ENCODE results near the gene PAX2. TPM values are rescaled to one million over a fixed set of nuclear protein-coding genes. Genes with fewer than 3 reads are reported as not detected.
A peak's percentile ranks its signal among the peaks of the same experiment; 100 is the strongest.

The PAX2 gene
- total and polyA plus RNA-seq, 2 of the 8 experiments (the other 6 are each of a cell fraction or from before 2014, with no cell fraction given): 0.02 TPM; not detected in 1

DNA sequence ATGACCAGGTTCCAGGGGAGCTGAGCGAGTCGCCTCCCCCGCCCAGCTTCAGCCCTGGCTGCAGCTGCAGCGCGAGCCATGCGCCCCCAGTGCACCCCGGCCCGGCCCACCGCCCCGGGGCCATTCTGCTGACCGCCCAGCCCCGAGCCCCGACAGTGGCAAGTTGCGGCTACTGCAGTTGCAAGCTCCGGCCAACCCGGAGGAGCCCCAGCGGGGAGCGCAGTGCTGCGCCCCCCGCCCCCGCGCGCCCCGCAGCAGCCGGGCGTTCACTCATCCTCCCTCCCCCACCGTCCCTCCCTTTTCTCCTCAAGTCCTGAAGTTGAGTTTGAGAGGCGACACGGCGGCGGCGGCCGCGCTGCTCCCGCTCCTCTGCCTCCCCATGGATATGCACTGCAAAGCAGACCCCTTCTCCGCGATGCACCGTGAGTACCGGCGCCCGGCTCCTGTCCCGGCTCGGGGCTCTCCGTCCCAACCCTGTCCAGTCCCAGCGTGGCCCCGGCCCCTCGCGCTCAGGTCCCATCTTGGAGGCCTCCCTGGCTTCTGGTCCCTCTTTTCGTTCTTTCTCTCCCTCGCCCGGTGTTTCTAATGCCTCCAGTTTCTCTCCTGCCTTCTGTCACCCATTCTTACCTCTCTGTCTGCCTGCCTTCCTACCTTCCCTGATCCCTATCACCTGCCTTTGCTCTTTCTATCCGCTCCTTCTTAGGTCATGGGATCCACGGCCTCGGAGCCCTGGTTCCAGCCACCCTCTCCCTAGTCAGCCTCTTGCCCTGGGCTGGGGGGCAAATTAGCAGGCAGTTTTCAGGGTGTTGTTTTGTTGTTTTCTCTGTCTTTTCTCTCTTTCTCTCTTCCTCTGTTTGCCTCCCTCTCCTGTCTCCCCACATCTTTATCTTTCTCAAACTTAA, 751 bp downstream of the PAX2 start:
- POLR2A ChIA-PET (ENCODE audit: partially characterized antibody): interaction anchor here (0.9 to 3.6 kb wide), 3 partner anchors 9 to 183 kb away, joined by 3 to 23 read pairs (median 7); no protein-coding TSS in a partner anchor
- TF ChIP-seq SP4 (IDR thresholded peaks at IDR 0.05; ENCODE audit: low read length): no peak
- TF ChIP-seq ATF2 (IDR thresholded peaks at IDR 0.05; ENCODE audit: low read length): no peak
- no peak for TF ChIP-seq YY1 (IDR thresholded peaks at IDR 0.05; ENCODE audit: low read depth, low read length)
- no peak for TF ChIP-seq CTBP2 (IDR thresholded peaks at IDR 0.05; ENCODE audit: borderline replicate concordance, insufficient read depth, insufficient read length, low read length)
- TF ChIP-seq, protein P1, sequence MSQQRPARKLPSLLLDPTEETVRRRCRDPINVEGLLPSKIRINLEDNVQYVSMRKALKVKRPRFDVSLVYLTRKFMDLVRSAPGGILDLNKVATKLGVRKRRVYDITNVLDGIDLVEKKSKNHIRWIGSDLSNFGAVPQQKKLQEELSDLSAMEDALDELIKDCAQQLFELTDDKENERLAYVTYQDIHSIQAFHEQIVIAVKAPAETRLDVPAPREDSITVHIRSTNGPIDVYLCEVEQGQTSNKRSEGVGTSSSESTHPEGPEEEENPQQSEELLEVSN (IDR thresholded peaks at IDR 0.05): no peak
- TF ChIP-seq CREB1 (IDR thresholded peaks at IDR 0.05): no peak
- TF ChIP-seq ZNF274 (IDR thresholded peaks at IDR 0.05; ENCODE audit: borderline replicate concordance, extremely low read depth, low read length): no peak
- no peak for TF ChIP-seq HDAC6 (IDR thresholded peaks at IDR 0.05; ENCODE audit: low read depth, low read length)

More for the DNA sequence above, 751 bp downstream of the PAX2 start:
- Histone ChIP-seq H3K9ac (replicated peaks in 1 of 4; ENCODE audit: extremely low read depth in 1 of 4, low read depth in 3 of 4, low read length in 3 of 4) (no peak overlapping the region), H3K4ac (replicated peaks; ENCODE audit: insufficient read length, low read depth, low read length) (no peak overlapping the region), H4K91ac (replicated peaks; ENCODE audit: insufficient read length, low read length) (no peak overlapping the region), H3K18ac (ENCODE audit: extremely low read depth, low read length) (peak overlapping the region; percentile 78; the same call in 1 of the 2 replicates), H3K4me1 (replicated peaks in 1 of 4; ENCODE audit: control insufficient read depth in 3 of 4, insufficient read depth in 4 of 4, low read length in 3 of 4) (peaks cover 0 to 27% (median 17%) of the 10 kb centered on the region in 4 experiments; a peak in 6 of 7 replicates), H2BK5ac (ENCODE audit: low read depth, low read length) (no peak overlapping the region), H3K36me3 (ENCODE audit: control insufficient read depth in 2 of 4, insufficient read depth in 4 of 4, low read length in 3 of 4) (peaks cover 0 to 7% (median 0%) of the 10 kb centered on the region in 4 experiments; a peak in 1 of 8 replicates), H3K4me3 (ENCODE audit: extremely low read depth in 1 of 4, insufficient read depth in 2 of 4, low read depth in 3 of 4, low read length in 4 of 4) (peak overlapping the region; percentile 11 to 57 (median 28); a peak in 6 of 8 replicates), H4K5ac (ENCODE audit: insufficient read length, low read depth, low read length) (no peak overlapping the region), H2AK5ac (ENCODE audit: low read depth, low read length) (peak overlapping the region; percentile 30; the same call in 1 of the 2 replicates), H4K20me1 (replicated peaks in 1 of 2; ENCODE audit: control insufficient read depth in 1 of 2, insufficient read depth in 2 of 2, low read length in 2 of 2) (peaks cover 23 to 35% of the 10 kb centered on the region in 2 experiments), H3K79me2 (ENCODE audit: control insufficient read depth in 1 of 2, insufficient read depth in 2 of 2, low read length in 2 of 2) (no peaks in the 10 kb centered on the region), H3K4me2 (ENCODE audit: insufficient read depth in 1 of 2, low read depth in 2 of 2, low read length in 2 of 2) (peak overlapping the region; percentile 63 to 65), H3K9me3 (ENCODE audit: insufficient read depth in 2 of 2, low read depth in 1 of 2, low read length in 1 of 2) (no peaks in the 10 kb centered on the region), H3K79me1 (ENCODE audit: low read depth, low read length) (no peaks in the 10 kb centered on the region), H3K23me2 (ENCODE audit: low read depth, low read length) (peaks cover 2% of the 10 kb centered on the region; the same call in 1 of the 2 replicates), H3K27me3 (replicated peaks in 1 of 4; ENCODE audit: control insufficient read depth in 3 of 4, extremely low read depth in 1 of 4, insufficient read depth in 3 of 4, low read length in 3 of 4) (peaks cover 81 to 94% (median 92%) of the 10 kb centered on the region in 4 experiments), H4K8ac (ENCODE audit: extremely low read depth, insufficient read depth, low read length) (no peak overlapping the region), H3K14ac (ENCODE audit: insufficient read length) (no peak overlapping the region), H3K56ac (replicated peaks; ENCODE audit: insufficient read length, low read depth, low read length) (no peak overlapping the region), H2BK120ac (replicated peaks; ENCODE audit: low read depth, low read length) (no peak overlapping the region), H2BK12ac (ENCODE audit: low read depth, low read length) (0 out of 2 replicates have a peak overlapping the region, but pooled peaks have one; percentile 71), H3K27ac (ENCODE audit: low read depth, low read length) (no peak overlapping the region), H2BK15ac (ENCODE audit: low read length) (peak overlapping the region; percentile 72; the same call in 1 of the 2 replicates), H2AFZ (ENCODE audit: low read length) (no peak overlapping the region), H2BK20ac (ENCODE audit: low read length) (no peak overlapping the region), H3K23ac (ENCODE audit: insufficient read length) (no peak overlapping the region)
- CTCF ChIA-PET (ENCODE audit: partially characterized antibody): interaction anchor here (1.4 to 7.5 kb wide), 4 partner anchors 12 to 126 kb away, joined by 4 to 57 read pairs (median 19); no protein-coding TSS in a partner anchor
- DNase-seq (ENCODE audit: low read depth in 1 of 2, low spot score in 2 of 2): peak in 1 of 2 experiments; percentile 82
- 1% methylated on average over 26 of the region's 54 CpGs; no CpG with 5 or more reads in 1 of the 2 experiments for WGBS, 2 experiments (ENCODE audit: extremely low coverage in 1 of 2, insufficient coverage in 1 of 2, insufficient read length in 1 of 2, insufficient replicate concordance in 2 of 2, low coverage in 1 of 2, low lambda C conversion rate in 2 of 2, missing lambda C conversion rate in 1 of 2)
- no peak for FAIRE-seq

Measured in H1 (cell line).